ENCODE measurements around the gene LRRC25. TPM values are rescaled to one million over a fixed set of nuclear protein-coding genes. Genes with fewer than 3 reads are reported as not detected.

The LRRC25 gene
- polyA plus RNA-seq, 4 donors, result 0.79 to 1.9 (median 1.1) TPM

DNA sequence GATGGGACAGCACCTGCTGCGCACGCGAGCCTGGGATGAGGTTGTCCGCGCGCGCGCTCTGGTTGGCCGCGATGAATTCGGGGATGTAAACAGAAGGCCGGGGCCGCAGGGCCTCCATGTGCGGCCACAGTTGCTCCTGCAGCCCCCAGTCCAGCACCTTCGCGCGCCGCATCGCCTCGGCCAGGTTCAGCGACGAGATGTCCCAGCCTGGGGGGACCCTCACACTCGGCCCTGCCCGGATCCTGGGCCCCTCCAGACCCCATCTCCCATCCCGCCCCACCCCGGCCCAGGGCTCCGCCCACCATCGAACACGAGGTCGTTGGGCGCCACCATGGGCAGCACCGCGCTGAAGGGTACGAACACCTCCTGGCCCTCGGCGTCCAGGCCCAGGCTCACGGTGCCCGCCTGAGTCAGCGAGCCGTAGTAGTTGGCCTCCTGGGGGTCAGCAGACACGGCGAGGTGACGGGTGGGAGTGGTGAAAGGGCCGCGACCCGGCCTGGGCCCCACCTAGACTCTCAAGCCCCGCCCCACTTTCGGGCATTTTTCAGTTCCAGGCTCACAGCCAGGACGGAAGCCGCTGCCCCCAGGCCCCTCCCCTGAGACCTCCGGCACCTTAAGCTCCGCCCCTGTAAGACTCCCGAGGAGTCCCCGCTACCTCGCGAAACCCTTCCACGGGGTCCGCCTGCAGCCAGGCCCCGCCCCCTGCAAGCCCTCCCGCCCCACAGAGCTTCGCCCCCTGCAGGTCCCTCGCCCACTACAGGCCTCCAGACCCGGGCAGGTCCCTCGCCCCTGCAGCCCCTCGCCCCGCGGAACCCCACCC, 39.5 kb upstream of the LRRC25 start:
- peak in 1 of 4 donors; percentile 88 for DNase-seq (ENCODE audit: low read depth in 4 of 4, low spot score in 2 of 4)

DNA sequence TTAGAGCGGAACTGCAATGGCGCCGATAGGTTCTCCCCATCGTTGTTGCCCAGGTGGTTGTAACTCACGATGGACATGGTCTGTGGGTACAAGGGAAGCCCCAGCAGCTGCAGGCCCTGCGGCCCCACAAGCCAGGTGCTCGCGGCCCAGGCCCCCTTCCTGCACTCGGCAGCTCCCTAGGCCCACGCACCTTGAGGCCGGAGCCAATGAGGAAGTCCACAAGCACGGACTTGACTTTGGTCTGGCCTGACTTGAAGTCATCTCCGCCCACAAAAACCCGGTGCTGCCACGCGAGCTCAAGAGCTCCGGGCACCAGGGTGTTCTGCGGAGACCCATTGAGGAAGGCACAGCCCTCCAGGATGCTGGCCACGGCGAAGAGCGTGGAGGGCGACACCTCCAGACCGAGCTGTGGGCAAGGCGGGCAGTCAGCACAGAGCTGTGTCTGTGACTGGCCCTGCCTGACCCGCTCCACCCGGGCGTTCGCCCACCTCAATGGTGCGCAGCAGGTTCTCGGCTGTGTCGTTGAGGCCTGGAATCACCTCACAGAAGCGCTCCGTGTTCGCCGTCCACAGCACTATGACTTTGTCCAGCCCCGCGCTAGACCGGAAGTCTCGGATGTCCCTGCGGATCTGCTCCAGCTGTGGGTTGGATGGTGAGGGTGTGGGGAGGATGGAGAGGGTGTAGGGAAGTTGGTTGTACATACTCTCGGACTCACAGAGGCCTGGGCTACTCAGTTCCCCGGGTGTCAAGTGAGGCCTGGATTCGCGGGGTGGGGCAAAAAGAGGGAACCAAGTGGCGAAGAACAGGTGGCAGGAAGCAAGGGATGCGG, 38.6 kb upstream of the LRRC25 start:
- no peak for DNase-seq (ENCODE audit: low read depth in 4 of 4, low spot score in 2 of 4)

DNA sequence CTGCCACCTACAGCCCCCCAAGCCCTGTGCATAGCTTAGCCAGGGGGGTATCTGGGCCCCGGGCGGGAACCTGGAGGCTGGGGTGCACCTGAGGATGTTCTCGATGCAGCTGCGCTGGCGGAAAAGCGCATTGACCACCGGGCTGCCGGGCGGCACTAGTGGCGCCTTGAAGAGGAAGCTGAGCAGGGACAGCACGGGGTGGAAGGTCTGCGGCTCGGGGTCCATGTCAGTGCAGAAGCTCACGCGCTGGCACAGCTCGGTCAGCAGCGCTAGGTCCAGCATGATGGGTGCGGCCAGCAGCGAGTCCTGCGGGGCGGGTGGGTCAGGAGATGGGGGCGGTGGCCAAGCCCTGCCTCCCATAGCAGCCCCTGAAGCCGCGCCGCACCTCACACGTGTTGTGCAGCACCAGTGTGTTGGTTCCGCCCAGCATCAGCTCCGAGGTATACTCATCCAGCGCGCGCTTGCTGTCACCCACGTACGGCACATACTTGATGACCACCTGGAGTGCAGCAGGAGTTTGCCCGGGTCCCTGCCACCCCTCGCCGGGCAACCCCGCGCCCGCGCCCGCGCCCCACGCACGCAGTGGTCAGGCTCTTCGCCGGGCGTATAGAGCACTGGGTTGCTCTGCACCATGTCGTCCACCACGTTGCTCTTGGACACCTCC, 37.9 kb upstream of the LRRC25 start:
- no peak for DNase-seq (ENCODE audit: low read depth in 4 of 4, low spot score in 2 of 4)

DNA sequence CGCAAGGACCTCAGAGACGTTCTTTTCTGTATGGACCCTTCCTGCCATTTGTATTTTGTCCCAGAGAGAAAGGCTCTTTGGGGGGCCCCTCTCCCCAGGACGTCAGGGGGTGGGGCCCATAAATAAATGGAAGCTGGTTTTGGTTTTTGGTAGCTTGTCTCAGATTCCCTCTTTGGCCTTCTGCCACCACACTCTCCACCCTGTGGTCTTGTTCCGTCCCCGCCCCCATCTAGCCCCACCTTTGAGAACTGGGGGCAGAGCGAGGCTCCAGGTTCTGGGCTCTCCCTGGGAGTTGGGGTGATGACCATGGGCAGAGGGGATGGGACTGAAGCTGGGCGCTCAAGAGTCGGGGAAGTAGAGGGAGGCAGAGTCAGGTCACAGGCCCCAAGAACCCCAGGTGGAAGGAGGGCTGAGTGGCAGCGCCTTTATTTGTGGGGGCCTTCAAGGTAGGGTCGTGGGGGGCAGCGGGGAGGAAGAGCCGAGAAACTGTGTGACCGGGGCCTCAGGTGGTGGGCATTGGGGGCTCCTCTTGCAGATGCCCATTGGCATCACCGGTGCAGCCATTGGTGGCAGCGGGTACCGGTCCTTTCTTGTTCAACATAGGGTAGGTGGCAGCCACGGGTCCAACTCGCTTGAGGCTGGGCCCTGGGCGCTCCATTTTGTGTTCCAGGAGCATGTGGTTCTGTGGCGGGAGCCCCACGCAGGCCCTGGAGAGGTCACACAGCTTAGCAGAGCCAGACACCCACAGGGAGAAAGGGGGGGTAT, 37.2 kb upstream of the LRRC25 start:
- no peak for DNase-seq (ENCODE audit: low read depth in 4 of 4, low spot score in 2 of 4)

DNA sequence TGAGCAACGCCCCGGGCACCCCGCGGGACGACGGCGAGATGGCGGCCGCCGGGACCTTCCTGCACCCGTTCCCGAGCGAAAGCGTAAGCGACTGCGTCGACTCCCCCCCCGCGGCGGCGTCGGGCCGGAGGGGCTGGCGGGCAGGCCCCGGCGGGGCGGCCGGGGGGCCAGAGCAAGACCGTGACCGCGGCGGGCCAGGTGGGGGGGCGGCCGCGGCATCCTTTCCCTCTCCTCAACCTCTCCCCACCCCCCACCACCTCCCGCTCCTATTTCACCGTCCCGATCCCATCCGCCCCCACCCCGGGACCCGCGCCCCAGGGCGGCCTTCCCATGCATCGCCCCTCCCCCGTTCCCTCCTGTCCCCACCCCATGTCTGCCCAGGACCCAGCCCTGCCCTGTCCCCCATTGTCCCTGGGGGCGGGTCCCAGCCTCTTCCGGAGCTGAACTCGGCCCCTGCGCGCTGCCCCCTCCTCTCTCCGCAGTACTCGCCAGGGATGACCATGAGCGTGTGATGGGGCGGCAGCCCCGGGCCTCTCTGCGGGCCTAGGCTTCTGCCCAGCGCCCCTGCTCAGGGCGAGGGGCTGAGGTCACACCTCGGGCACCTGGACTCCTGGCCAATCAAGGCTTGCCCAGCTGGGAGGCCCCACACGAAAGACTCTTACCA, 36.4 kb upstream of the LRRC25 start:
- DNase-seq (ENCODE audit: low read depth in 4 of 4, low spot score in 2 of 4), result no peak

DNA sequence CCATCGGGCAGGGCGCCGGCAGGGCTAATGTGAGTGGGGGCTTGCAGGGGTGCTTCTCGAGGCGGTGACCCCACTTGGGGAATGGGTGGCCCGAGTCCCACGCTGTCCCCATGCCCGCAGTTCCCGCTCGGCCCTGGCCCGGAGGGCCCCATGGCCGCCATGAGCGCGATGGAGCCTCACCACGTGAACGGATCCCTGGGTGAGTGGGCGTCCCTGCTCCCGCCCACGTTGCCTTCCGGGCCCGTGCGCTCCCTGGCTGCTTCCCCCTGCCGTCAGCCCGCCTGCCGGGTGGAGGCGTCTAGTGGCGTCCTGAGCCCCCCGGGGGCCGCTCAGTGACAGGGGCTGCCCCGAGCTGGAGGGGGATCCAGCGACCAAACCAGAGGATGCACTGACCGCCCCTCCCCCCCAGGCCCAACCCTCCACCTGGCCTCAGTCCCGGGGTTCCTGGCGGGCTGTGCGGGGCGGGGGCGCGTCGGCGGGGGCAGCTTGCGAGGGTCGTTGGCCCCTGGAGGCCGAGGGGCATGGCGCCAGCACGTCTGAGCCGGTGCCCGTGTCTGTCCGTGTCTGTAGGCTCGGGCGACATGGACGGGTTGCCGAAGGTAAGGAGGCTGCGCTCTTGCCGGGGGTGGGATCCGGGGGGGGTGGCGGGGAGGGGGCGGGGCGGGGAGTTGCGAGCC, 35.7 kb upstream of the LRRC25 start:
- DNase-seq (ENCODE audit: low read depth in 4 of 4, low spot score in 2 of 4), result no peak

DNA sequence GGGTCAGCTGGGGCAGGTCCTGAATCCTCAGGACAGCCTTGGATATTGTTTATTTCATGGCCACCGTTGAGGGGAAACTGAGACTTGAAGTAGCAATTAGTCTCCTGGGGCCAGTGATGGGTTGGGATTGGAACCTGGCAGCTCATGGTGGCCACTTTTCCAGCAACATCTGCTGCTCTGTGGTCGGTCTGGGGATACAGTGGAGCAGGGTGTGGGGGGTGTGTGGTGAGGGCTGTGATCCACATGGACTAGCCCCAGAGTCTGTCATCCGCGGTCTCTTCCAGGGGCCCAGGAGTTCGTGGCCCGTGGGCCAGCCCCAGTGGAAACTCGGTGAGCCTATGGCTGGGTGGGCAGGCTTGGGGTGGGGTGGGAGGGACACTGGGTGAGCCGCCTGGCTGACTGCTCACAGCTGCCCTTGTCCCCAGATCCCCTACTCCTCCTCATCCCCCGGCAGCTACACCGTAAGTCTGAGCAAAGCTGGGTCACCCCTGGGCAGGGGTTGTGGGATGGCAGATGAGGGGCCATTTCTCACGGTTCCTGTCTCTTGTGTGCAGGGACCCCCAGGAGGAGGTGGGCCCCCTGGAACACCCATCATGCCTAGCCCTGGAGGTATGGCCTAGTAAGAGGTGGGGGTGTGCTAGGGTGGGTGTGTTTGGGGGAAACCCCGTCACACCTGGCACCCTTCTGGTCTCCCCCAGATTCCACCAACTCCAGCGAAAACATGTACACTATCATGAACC, 35.0 kb upstream of the LRRC25 start:
- DNase-seq (ENCODE audit: low read depth in 4 of 4, low spot score in 2 of 4), result no peak

DNA sequence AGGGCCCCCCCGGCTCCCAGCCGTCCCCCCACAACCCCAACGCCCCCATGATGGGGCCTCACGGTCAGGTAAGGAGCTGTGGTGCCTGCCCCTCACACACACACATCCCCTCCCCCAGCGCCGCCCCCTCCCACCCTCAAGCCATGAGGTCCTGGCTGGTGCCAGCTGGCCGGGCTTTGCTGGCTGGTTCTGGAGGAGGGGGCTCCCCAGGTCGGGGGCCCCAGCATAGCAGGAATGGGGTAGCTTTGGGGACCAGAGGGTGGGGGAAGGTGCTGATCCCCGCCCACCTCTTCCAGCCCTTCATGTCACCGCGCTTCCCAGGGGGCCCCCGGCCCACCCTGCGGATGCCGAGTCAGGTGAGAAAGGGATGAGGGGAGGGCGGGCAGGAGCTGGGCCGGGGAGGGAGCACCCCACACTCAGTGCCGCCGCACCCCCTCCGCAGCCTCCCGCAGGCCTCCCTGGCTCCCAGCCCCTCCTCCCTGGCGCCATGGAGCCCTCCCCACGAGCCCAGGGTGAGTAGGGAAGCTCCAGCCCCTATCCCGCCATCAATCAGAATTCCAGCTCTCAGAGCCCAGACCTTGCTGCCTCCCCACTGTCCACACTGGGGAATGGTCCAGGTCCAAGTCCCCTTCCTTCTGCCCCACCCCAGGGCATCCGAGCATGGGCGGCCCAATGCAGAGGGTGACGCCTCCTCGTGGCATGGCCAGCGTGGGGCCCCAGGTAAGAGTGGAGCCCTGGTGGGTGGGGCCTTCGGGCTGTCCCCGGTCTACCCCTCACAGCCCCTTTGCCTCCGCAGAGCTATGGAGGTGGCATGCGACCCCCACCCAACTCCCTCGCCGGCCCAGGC, 34.2 kb upstream of the LRRC25 start:
- DNase-seq (ENCODE audit: low read depth in 4 of 4, low spot score in 2 of 4), result no peak

DNA sequence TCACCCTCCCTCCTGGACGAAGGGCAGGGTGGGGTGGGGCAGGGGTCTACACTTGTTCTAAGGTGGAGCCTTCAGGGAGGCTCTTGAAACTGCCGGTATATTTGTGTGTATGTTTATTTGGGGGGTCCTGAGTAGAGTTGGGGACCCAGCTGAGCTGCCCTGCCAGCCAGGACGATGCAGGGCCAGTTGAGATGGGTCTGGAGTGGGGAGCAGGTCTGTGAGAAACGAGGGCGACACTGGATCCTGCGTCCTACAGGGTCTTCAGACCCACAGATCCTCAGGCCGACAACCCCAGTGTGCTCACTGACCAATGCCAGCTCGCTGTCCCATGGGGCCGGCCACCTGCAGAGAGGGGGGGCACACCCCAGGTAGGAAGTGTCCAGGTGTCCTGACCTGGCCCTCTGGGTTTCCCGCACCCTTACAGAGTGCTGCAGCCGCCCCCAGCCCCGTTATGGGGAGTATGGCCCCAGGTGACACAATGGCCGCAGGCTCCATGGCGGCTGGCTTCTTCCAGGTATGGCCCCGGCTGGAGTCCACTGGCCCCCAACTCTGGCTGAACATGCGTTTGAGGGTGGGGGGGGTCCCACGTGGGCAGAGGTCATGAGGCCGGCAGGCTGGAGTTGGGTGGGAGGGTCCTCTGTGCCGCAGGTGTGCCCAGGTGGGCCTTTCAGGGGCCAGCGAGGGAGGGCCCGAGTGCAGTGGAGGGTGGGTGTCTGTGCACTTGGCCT, 33.2 kb upstream of the LRRC25 start:
- no peak for DNase-seq (ENCODE audit: low read depth in 4 of 4, low spot score in 2 of 4)

DNA sequence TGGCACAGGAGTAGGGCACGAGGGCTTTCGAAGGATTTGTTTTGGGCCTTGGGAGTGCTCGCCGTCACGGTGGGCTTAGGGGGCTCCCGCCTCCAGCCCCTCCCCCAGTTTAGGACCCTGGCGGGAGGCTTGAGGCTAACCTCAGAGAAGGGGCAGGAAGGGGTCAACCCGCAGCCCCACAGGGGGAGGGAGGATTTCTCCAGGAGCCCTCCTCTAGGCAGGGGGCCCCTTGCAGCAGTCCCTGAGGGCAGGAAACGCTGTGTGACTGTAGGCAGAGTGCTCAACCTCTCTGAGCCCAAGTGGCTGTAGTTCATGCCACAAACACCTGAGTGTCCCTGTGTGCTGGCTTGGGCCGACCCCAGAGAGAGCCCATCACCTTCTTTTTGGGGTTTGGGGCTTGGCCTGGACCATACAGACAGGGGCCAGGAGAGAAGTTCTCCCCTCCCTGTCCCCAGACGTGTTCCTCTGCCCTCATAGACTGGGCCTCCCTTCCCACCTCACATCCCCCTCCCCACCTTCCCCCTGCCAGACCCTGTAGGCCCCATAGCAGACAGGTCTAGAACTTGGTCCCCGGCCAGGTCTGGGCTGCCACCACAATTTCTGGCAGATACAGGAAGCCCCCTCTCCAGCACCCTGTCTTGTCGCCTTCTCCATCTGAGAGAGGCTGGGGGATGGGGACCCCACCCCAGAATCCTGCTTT, 32.4 kb upstream of the LRRC25 start:
- no peak for DNase-seq (ENCODE audit: low read depth in 4 of 4, low spot score in 2 of 4)

DNA sequence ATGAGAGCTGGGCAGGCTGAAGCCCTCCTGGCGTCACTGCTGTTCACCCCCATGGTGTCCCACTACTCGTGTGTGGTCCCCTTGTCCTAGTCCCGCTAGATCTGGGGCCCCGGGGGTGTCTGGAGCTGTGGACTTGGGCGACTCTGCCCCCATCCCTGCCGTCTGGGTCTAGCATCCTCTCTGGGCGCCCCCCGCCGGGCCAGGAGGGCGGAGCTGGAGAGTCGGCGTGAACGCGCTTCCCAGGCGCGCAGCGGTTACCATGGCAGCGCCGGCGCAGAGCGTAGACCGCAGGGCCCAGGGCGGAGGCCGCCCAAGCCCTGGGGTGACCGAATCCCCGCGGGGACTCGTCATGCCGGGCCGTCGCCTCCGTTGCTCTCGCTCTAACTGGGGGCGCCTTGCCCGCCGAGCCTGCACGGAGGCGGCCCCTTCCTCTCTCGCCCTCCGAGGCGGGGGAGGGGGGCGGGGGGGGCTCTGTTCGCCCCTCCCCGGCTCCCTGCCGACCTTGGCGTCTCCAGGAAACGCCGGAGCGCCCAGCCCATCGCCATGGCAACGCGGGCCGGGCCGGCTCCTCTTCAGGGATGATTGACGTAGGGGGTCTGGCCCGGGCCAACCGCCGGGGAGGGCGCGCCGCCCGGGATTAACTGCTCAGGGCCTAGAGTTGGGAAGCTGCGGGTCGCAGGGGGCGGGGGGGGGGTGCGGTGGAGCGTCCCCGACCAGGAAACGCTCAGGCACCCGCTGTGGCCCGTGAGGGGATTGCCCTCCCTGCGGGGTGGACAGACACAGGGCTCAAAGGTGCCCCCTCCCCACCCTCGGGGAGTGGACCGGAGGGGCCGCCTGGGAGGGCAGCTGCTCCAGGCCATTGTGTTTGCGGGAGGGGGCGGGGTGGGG, 31.6 kb upstream of the LRRC25 start:
- DNase-seq (ENCODE audit: low read depth in 4 of 4, low spot score in 2 of 4), result no peak

DNA sequence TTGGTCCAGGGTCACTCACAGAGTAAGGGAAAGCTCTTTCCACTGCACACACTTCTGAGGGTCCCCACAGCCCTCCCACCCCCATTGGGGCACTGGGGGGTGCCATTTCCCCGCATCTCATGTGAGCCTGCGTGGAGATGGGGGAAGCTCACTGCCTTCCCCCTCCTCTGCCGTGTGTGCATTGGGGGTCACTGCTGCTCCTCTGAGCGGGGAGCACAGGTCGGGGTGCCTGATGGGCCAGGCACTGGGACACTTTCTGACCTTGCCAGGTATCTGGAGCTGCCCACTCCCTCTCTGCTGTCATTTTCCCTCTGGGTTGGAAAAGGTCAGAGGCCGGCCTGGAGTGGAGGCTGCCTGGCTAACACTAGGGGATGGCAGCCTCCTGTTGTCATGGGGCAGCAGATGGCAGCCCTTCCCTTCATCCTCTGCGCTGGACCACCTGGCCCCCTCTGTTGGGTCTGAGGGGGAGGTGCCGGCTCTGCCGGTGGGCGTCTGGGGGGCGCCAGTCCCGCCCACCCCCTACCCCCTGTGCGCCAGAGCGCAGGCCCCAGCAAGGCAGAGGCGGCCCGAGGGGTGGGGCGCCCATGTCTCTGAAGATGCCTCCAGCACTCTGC, 30.9 kb upstream of the LRRC25 start:
- no peak for DNase-seq (ENCODE audit: low read depth in 4 of 4, low spot score in 2 of 4)

DNA sequence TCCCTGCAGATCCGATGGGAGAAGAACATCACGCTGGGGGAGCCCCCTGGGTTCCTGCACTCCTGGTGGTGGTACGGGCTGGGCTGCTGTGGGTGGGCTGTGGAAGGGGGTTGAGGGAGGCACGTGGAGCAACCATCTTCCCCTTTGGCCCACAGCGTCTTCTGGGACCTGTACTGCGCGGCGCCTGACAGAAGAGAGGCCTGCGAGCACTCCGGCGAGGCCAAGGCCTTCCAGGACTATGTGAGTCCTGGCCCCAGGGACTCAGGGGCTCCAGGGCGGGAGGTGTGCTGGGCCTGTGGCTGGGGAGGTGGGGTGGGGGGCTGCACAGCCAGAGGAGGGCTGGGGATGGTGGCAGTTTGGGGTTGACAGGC, 30.3 kb upstream of the LRRC25 start:
- DNase-seq (ENCODE audit: low read depth in 4 of 4, low spot score in 2 of 4), result no peak

DNA sequence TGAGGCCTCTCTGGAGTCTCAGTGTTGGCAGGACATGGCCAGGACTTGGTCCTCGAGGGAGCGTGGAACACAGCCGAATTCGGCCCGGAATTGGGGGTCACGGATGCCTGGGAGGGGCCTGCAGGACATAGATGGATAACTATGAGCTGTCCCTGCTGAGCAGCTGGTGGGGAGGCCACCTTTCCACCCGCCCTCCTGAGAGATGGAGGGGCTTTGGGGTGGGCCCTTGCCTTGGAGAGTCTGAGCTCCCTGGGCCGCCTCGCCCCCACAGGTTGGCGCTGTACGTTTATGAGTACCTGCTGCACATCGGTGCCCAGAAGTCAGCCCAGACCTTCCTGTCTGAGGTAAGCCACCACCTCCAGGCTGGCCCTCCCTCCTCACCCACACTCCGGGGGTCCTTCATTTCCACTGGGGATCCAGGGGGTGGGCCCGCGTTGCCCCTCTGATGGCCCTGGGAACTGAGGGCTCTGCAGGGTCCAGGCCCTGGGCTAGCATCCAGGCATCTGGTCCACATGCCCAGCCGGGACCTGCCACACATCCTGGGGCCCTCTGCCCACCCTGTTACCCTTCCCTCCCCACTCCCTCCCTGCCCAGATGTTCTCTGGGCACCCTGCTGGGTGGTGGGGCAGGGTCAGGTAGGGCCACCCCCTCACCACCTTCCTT, 29.8 kb upstream of the LRRC25 start:
- DNase-seq (ENCODE audit: low read depth in 4 of 4, low spot score in 2 of 4), result no peak

DNA sequence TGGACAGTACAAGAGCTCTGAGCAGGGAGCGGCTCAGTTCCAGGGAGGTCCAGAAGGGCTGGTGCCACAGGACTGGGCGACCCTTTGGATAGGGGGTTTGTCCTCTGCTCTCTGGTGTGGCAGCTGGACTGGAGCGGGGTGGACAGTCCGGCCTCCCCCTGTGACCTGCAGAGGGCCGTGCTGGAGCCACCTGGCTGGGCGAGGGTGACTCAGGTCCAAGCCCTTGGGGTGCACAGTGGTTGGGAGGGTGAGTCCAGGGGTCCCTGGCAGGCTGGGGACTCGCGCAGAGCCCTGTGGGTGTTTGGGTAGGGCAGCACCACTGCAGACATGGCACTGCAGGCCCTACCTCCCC, 29.0 kb upstream of the LRRC25 start:
- DNase-seq (ENCODE audit: low read depth in 4 of 4, low spot score in 2 of 4), result no peak
